AG10803 (cell line): ENCODE data around the gene MAP4K4.
A peak's percentile ranks its signal among the peaks of the same experiment; 100 is the strongest.
"Not testable (repeated sequence)": the region's sequence is repeated elsewhere in the genome, so short reads cannot be mapped to it uniquely, and the experiment has no call there.

Experiments used
- DNase-seq: peaks from one replicate; pipeline ENCODE4 v3.0.0; 2010; ENCODE audit warnings: low read depth
- H3K4me3 ChIP-seq: 2 replicates; pipeline ENCODE4 v1.5.1; 2011; ENCODE audit warnings: mild to moderate bottlenecking, low read length, control low read depth
- TF ChIP-seq, protein P1 (sequence below): conservative IDR thresholded peaks from 2 replicates; pipeline ENCODE4 v1.5.1; 2011; ENCODE audit warnings: mild to moderate bottlenecking, low read length, control low read depth, inconsistent platforms

The MAP4K4 gene

DNA sequence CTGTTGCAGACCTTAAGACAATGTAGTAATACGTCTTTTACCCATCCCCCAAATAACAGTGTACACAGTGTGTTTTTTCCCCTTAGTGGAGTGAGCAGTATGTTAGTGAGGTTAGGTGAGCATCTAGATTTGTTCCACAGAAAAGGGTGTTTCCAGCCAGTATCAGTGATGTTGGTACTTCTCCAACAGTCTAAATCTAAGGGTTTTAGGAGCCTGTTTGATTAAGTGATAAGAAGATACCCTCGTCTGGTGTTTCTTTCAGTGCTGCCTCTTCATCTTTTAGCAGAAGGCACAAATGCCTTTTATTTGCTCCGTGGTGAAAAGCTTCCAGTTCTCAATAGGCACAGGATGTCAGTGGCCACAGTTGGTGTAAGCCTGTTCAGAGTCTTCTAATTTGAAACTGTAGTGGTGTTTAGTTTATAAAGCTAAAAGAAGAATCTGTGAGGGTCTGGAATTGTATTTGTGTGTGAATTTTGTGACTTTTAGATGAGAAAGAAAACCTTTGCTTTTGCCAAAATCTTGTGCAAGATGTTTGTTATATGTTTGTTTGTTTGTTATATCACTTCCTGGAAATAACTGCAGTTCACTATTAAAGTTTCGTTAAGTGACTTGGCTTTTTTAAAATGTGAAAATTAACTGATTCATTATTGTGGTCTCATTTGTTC lies 71.2 kb downstream of the MAP4K4 start:
- no peak for DNase-seq
- no peak overlapping the region for H3K4me3 ChIP-seq
- TF ChIP-seq, protein P1, sequence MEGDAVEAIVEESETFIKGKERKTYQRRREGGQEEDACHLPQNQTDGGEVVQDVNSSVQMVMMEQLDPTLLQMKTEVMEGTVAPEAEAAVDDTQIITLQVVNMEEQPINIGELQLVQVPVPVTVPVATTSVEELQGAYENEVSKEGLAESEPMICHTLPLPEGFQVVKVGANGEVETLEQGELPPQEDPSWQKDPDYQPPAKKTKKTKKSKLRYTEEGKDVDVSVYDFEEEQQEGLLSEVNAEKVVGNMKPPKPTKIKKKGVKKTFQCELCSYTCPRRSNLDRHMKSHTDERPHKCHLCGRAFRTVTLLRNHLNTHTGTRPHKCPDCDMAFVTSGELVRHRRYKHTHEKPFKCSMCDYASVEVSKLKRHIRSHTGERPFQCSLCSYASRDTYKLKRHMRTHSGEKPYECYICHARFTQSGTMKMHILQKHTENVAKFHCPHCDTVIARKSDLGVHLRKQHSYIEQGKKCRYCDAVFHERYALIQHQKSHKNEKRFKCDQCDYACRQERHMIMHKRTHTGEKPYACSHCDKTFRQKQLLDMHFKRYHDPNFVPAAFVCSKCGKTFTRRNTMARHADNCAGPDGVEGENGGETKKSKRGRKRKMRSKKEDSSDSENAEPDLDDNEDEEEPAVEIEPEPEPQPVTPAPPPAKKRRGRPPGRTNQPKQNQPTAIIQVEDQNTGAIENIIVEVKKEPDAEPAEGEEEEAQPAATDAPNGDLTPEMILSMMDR: no peak

DNA sequence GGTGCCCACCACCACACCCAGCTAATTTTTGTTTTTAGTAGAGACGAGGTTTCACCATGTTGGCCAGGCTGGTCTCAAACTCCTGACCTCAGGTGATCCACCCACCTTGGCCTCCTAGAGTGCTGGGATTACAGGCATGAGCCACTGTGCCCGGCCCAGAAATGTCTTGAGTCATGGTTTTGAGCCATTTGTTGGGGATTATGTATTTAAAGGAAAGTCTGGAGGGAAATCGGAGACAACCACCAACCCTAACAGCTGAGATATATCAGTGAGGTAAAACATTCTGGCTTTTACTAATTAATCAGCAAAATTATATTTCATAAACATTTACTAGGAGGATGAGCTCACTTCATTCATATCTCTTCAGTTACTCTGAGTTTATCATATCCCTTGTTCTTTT lies 72.2 kb downstream of the MAP4K4 start:
- not testable (repeated sequence) for DNase-seq

DNA sequence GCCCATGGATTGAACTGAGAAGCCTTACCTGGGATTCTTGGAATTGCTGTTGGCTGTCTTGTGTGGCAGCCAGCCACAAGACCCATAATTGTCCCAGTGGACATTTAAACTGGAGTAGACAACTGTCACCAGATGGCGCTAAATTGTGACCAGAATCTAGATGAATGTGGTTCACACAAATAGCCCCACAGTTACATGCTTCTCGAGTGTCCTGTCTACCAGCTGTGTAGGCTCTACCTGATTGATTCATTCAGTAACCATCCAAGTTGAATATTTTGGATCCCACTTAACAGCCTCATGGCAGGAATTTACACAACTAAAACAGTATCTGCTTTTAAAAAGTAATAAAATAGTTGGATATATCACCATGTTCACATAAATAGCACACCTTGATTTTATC lies 73.2 kb downstream of the MAP4K4 start:
- no peak overlapping the region for H3K4me3 ChIP-seq
- TF ChIP-seq, protein P1: peak; percentile 34
- peak; percentile 63 for DNase-seq

More for the DNA sequence above, 72.2 kb downstream of the MAP4K4 start:
- H3K4me3 ChIP-seq: not testable (repeated sequence)

DNA sequence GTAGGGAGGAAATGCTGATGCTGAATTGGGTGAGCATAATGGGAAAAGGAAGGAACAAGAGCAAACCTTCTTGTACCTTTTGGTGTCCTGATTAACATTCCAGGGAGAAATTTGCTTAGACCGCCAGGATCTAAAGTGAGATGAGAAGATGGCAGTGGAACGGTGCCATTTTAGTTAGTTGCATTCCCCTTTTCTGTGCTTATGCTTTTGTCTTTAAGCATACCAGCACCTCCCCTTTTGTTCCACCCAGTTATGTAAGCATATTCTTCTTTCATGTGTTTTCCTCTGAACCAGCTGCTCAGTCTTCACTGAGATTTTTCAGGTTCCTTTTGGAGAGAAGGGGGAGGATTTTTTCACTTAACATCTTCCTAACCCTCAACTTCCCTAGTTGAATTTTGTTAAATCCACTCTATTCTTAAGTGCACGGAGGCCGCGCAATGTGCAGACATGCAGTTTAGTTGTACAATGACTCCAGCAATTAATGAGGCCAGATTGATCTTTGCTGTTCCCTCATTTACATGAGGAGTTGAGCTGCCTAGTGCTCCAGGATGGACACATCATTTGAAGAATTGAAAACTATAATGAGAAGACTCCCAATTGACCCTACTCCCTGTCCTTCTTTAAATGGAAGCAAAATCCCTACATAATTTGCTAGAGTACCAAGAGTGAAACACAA lies 73.9 kb downstream of the MAP4K4 start:
- TF ChIP-seq, protein P1: no peak
- H3K4me3 ChIP-seq: no peak overlapping the region
- DNase-seq: no peak

DNA sequence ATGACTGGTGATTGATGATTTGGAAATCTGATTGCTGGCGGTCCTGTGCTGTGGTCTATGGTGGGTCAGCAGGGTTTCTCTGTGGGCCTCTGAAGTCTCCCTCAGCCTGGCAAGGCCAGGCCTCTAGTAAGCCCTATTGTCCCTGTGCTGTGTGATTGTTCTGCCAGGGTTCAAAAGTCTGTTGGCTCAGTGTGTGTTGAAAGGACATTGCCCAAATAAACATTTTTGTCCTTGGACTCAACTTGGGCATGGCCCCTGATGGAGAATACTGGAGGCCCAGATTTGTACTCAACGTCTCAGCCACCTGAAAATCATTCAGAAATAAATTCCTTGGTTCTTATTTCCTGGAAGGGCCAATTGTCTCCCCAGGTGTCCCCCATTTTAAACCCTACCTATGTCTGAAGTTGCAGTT lies 74.4 kb downstream of the MAP4K4 start:
- TF ChIP-seq, protein P1: no peak
- no peak for DNase-seq
- no peak overlapping the region for H3K4me3 ChIP-seq

DNA sequence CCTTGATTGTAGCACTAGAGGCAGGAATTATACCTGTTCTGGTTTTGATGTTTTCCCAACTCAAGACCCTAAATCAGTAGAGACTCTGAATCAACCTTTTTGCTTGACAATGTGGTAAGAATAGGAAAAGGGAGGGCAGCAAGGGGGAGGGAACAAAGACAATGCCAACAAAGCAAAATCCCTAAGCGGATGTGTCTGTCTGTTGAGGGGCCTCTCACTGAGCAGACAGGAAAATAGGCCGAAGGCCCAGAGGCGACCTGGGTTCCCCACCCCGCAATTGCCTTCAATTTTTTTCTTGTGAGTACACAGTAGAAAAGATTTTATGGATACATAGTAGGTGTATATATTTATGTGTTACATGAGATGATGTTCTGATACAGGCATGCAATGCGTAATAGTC lies 75.6 kb downstream of the MAP4K4 start:
- TF ChIP-seq, protein P1: no peak
- no peak for DNase-seq
- H3K4me3 ChIP-seq: no peak overlapping the region

DNA sequence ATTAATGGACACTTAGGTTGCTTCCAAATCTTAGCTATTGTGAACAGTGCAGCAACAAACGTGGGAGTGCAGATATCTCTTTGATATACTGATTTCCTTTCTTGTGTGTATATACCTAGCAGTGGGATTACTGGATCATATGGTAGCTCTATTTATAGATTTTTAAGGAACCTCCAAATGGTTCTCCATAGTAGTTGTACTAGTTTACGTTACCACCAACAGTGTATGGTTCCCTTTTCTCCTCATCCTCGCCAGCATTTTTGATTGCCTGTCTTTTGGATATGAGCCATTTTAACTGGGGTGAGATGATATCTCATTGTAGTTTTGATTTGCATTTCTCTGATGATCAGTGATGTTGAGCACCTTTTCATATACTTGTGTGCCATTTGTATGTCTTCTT lies 76.5 kb downstream of the MAP4K4 start:
- DNase-seq, H3K4me3 ChIP-seq: not testable (repeated sequence)

DNA sequence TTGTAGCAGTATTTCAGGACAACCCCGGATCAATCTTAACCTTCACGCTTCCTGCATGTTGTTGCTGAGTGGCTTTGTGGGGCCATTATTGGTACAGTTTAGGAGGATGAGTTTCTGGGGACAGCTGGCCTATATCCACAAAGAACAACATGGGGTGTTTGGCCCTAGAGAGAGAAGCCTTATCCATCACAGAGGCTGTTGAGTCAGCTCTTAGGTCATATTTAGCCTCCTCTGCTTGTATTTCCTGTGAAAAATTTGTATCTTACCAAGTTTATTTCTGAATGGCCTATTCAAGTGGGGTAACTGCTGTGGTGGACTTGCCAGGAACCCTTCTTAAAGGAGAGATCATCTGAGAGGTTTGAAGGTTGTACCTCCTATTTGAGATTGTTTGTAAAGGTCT lies 77.6 kb downstream of the MAP4K4 start:
- TF ChIP-seq, protein P1: no peak
- DNase-seq: no peak
- H3K4me3 ChIP-seq: no peak overlapping the region
